Keratinocyte (primary cell): ENCODE measurements around the gene AKR1C1.

Experiments used
- EZH2 ChIP-seq: IDR thresholded peaks from one replicate; pipeline ENCODE4 v1.6.1; 2012; ENCODE audit warnings: inconsistent platforms, mild to moderate bottlenecking, low read length, moderate library complexity
- TF ChIP-seq, protein P1 (sequence below), 3 experiments: IDR thresholded peaks in 1 of 3; conservative IDR thresholded peaks in 1 of 3; optimal IDR thresholded peaks in 1 of 3; 2 replicates in 2 of 3; 3 replicates in 1 of 3; pipeline versions ENCODE3 to v1.5.1; 2011; ENCODE audit warnings: low read length in 3 of 3, mild to moderate bottlenecking in 3 of 3, moderate library complexity in 2 of 3, control low read depth in 1 of 3, inconsistent platforms in 1 of 3; ENCODE audit not compliant: insufficient read depth in 2 of 3; ENCODE audit errors: extremely low read depth in 1 of 3

DNA sequence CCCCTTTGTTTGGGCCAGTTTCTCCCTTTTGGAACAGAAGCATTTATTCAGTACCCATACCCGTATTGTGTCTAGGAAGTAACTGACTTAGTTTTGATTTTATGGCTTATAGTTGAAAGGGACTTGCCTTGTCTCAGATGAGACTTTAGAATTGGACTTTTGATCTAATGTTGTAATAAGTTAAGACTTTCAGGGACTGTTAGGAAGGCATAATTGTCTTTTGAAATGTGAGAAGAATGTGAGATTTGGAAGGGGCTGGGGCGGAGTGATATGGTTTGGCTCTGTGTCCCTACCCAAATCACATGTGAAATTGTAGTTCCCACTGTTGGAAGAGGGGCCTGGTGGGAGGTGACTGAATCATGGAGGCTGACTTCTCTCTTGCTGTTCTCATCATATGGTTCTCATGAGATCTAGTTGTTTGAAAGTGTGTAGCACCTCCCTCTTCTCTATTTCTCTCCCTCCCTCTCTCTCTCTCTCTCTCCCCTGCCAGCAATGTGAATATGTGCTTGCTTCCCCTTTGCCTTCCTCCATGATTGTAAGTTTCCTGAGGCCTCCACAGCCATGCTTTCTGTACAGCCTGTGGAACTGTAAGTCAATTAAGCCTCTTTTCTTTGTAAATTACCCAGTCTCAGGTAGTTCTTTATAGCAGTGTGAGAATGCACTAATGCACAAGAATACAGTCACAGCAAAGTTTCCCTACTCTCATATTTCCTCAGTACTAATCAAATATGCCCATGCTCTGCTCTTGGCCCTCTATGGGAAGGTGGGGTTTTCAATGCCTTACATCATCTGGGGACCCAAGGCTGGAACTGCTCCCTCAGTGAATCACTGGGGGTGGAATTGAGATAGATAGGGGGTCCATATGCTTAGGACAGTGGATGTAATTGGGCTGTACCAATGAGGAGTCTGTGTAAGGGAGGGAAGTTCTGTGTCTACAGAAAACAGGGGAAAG, 17.2 kb upstream of the AKR1C1 start:
- TF ChIP-seq, protein P1, sequence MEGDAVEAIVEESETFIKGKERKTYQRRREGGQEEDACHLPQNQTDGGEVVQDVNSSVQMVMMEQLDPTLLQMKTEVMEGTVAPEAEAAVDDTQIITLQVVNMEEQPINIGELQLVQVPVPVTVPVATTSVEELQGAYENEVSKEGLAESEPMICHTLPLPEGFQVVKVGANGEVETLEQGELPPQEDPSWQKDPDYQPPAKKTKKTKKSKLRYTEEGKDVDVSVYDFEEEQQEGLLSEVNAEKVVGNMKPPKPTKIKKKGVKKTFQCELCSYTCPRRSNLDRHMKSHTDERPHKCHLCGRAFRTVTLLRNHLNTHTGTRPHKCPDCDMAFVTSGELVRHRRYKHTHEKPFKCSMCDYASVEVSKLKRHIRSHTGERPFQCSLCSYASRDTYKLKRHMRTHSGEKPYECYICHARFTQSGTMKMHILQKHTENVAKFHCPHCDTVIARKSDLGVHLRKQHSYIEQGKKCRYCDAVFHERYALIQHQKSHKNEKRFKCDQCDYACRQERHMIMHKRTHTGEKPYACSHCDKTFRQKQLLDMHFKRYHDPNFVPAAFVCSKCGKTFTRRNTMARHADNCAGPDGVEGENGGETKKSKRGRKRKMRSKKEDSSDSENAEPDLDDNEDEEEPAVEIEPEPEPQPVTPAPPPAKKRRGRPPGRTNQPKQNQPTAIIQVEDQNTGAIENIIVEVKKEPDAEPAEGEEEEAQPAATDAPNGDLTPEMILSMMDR (optimal IDR thresholded peaks at IDR 0.05 in 1 of 3, IDR thresholded peaks at IDR 0.05 in 1 of 3, conservative IDR thresholded peaks at IDR 0.05 in 1 of 3; ENCODE audit: extremely low read depth in 1 of 3, insufficient read depth in 2 of 3, low read length in 3 of 3), result no peak
- no peak for TF ChIP-seq EZH2
